NT2/D1 (cell line): ENCODE results near the gene ACTN4.

Source experiments
- SUZ12 ChIP-seq: IDR thresholded peaks from 2 replicates; pipeline ENCODE4 v1.6.1; 2011; ENCODE audit not compliant: insufficient read length, insufficient read depth; ENCODE audit errors: extremely low read depth
- YY1 ChIP-seq: IDR thresholded peaks from 2 replicates; pipeline ENCODE4 v1.6.1; 2011; ENCODE audit not compliant: insufficient read length, insufficient read depth

DNA sequence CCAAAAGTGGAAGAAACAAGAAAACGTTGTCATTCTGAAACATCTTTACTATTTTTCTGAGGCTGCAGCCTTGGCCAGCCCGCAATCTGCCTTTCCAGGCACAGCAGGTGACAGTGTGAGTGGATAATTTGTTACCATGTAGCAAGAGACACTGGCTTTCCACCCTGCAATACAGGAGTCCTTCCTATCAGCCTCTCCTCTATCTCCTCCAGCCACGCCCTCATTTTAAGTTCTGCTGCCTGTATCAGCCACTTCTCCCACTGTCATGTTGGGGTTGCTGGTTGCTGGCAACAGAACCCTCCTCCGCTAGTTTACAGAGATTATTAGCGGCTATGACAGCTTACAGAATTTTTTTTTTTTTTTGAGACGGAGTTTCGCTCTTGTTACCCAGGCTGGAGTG is 133.6 kb downstream of the ACTN4 start:
- TF ChIP-seq SUZ12: no peak
- TF ChIP-seq YY1: no peak
